WTC11 (cell line): ENCODE results near the gene EIF4G2. TPM values are rescaled to one million over a fixed set of nuclear protein-coding genes. Genes with fewer than 3 reads are reported as not detected.
A peak's percentile ranks its signal among the peaks of the same experiment; 100 is the strongest.

Source experiments
- E2F4 ChIP-seq: sonication (generic); formaldehyde crosslinking; IDR thresholded peaks from 2 replicates; pipeline ENCODE4 v1.8.1; 2022; ENCODE audit warnings: low read depth, mild to moderate bottlenecking, moderate library complexity, missing genetic modification reagents, borderline replicate concordance
- E2F5 ChIP-seq: sonication (generic); formaldehyde crosslinking; IDR thresholded peaks from 2 replicates; pipeline ENCODE4 v1.8.1; 2022; ENCODE audit warnings: mild to moderate bottlenecking, moderate library complexity, missing genetic modification reagents
- ESRRA ChIP-seq: sonication (generic); formaldehyde crosslinking; IDR thresholded peaks from 2 replicates; pipeline ENCODE4 v1.8.1; 2022; ENCODE audit warnings: mild to moderate bottlenecking, missing genetic modification reagents, borderline replicate concordance
- FOXK1 ChIP-seq: sonication (generic); formaldehyde crosslinking; IDR thresholded peaks from 2 replicates; pipeline ENCODE4 v1.8.0; 2022; ENCODE audit warnings: mild to moderate bottlenecking, moderate library complexity, missing genetic modification reagents
- GABPB1 ChIP-seq: sonication (generic); formaldehyde crosslinking; IDR thresholded peaks from 2 replicates; pipeline ENCODE4 v1.8.1; 2023; ENCODE audit warnings: mild to moderate bottlenecking, missing genetic modification reagents
- JAZF1 ChIP-seq: fragments of 250-450 bp; sonication (Bioruptor Pico); IDR thresholded peaks from 2 replicates; pipeline ENCODE4 v1.9.0; 2021; ENCODE audit warnings: moderate library complexity, mild to moderate bottlenecking, inconsistent platforms
- JUN ChIP-seq: sonication (generic); formaldehyde crosslinking; IDR thresholded peaks from 2 replicates; pipeline ENCODE4 v1.8.0; 2023; ENCODE audit warnings: mild to moderate bottlenecking, missing genetic modification reagents
- KAT7 ChIP-seq: sonication (generic); formaldehyde crosslinking; IDR thresholded peaks from 2 replicates; pipeline ENCODE4 v1.8.1; 2023; ENCODE audit warnings: missing genetic modification reagents, mild to moderate bottlenecking, borderline replicate concordance
- MAX ChIP-seq: sonication (generic); formaldehyde crosslinking; IDR thresholded peaks from 2 replicates; pipeline ENCODE4 v1.8.0; 2022; ENCODE audit warnings: mild to moderate bottlenecking, missing genetic modification reagents
- MLX ChIP-seq: sonication (generic); formaldehyde crosslinking; IDR thresholded peaks from 2 replicates; pipeline ENCODE4 v1.8.1; 2023; ENCODE audit warnings: mild to moderate bottlenecking, missing genetic modification reagents, moderate library complexity
- NFATC4 ChIP-seq: fragments of 250-450 bp; sonication (Bioruptor Pico); IDR thresholded peaks from 2 replicates; pipeline ENCODE4 v1.9.0; 2021; ENCODE audit warnings: mild to moderate bottlenecking
- PRDM15 ChIP-seq: sonication (generic); formaldehyde crosslinking; IDR thresholded peaks from 2 replicates; pipeline ENCODE4 v1.8.0; 2022; ENCODE audit warnings: missing genetic modification reagents
- RELA ChIP-seq: sonication (generic); formaldehyde crosslinking; IDR thresholded peaks from 2 replicates; pipeline ENCODE4 v1.8.1; 2022; ENCODE audit warnings: missing genetic modification reagents, mild to moderate bottlenecking, borderline replicate concordance
- SOX15 ChIP-seq: fragments of 250-450 bp; sonication (Bioruptor Pico); IDR thresholded peaks from 2 replicates; pipeline ENCODE4 v1.9.0; 2021; ENCODE audit warnings: mild to moderate bottlenecking
- ZMAT4 ChIP-seq: fragments of 250-450 bp; sonication (Bioruptor Pico); IDR thresholded peaks from 2 replicates; pipeline ENCODE4 v1.9.0; 2021; ENCODE audit warnings: mild to moderate bottlenecking
- ZNF281 ChIP-seq: sonication (generic); formaldehyde crosslinking; IDR thresholded peaks from 2 replicates; pipeline ENCODE4 v1.8.0; 2023; ENCODE audit warnings: mild to moderate bottlenecking, missing genetic modification reagents
- ZNF396 ChIP-seq: fragments of 250-450 bp; sonication (Bioruptor Pico); IDR thresholded peaks from 2 replicates; pipeline ENCODE4 v1.8.0; 2021; ENCODE audit warnings: mild to moderate bottlenecking, moderate library complexity, borderline replicate concordance
- total RNA-seq: library from RNA; stranded (reverse); gene quantifications from 3 replicates; pipeline ENCODE4 v1.2.3, GENCODE V29; 2021

EIF4G2 gene
- total RNA-seq, 1 experiment from 2014 or later, result 906 TPM

GRCh38 chr11:10808553-10809372 lies at the start of gene EIF4G2 (continued):
- TF ChIP-seq RELA (CRISPR knock-in tag) (no peak), JUN (CRISPR knock-in tag) (no peak; the same call in 1 of the 2 replicates), GABPB1 (peak; percentile 47; the same call in 1 of the 2 replicates), FOXK1 (CRISPR knock-in tag) (no peak; the same call in 1 of the 2 replicates), JAZF1 (no peak), MAX (CRISPR knock-in tag) (peak; percentile 88), ESRRA (CRISPR knock-in tag) (0 out of 2 replicates have a peak, but pooled peaks have one; percentile 27), ZMAT4 (CRISPR knock-in tag) (no peak), SOX15 (CRISPR knock-in tag) (no peak), E2F4 (CRISPR knock-in tag) (no peak), PRDM15 (CRISPR knock-in tag) (peak; percentile 9; the same call in 1 of the 2 replicates), ZNF396 (CRISPR knock-in tag) (no peak), MLX (CRISPR knock-in tag) (no peak), E2F5 (0 out of 2 replicates have a peak, but pooled peaks have one; percentile 21), KAT7 (peak; percentile 76; the same call in 1 of the 2 replicates), NFATC4 (CRISPR knock-in tag) (peak; percentile 63; the same call in 1 of the 2 replicates), ZNF281 (CRISPR knock-in tag) (peak; percentile 17; the same call in 1 of the 2 replicates)
- TF ChIP-seq, all 79 proteins: peak for 13
